Ovary (tissue), 9 donors: Measurements from ENCODE around the gene MAMDC4. TPM values are rescaled to one million over a fixed set of nuclear protein-coding genes. Genes with fewer than 3 reads are reported as not detected.
"Not testable (repeated sequence)": the region's sequence is repeated elsewhere in the genome, so short reads cannot be mapped to it uniquely, and the experiment has no call there.

Source experiments
- DNase-seq, 5 donors: peaks; one replicate each; pipeline ENCODE4 v3.0.0-alpha.2; 2019 to 2020
- H3K27ac ChIP-seq, 2 donors: fragments of 200-600 bp; one replicate each; pipeline versions ENCODE4 v1.5.1 to v1.8.0; 2019 to 2022
- H3K27me3 ChIP-seq: fragments of 200-600 bp; one replicate; pipeline ENCODE4 v1.8.0; 2022
- H3K36me3 ChIP-seq: fragments of 200-600 bp; sonication (generic); one replicate; pipeline ENCODE4 v1.5.1; 2019
- H3K4me1 ChIP-seq: one replicate; pipeline ENCODE4 v1.8.1; 2013; ENCODE audit warnings: mild to moderate bottlenecking, moderate library complexity; ENCODE audit not compliant: insufficient read depth
- H3K4me3 ChIP-seq: fragments of 200-600 bp; sonication (generic); one replicate; pipeline ENCODE4 v1.5.1; 2017
- H3K9me3 ChIP-seq, 2 donors: fragments of 200-600 bp in 1 of 2; sonication (generic) in 1 of 2; one replicate each; pipeline versions ENCODE4 v1.5.1 to v1.8.1; 2013 to 2019; ENCODE audit warnings: mild to moderate bottlenecking in 1 of 2, moderate library complexity in 1 of 2
- EP300 ChIP-seq: sonication (generic); formaldehyde crosslinking; IDR thresholded peaks from one replicate; pipeline ENCODE4 v1.6.1; 2017; ENCODE audit warnings: antibody characterized with exemption
- POLR2A ChIP-seq: fragments of 450-650 bp; IDR thresholded peaks from one replicate; pipeline ENCODE4 v1.6.1; 2017; ENCODE audit warnings: antibody characterized with exemption, mild to moderate bottlenecking, moderate library complexity
- WGBS, 3 donors: extraction: QIAGEN DNeasy Blood & Tissue Kit in 1 of 3; methylation state at CpG; one replicate each; pipeline versions ENCODE4 v1.1.5 to v1.1.7; 2013 to 2017; 5-methylcytosine and 5-hydroxymethylcytosine counted together
- intact Hi-C, 4 donors: fragments of 100-400 bp; cut with DNase I; formaldehyde crosslinking; loops; one replicate each; pipeline versions ENCODE4 v1.11.0 to v1.15.1; 2022 to 2023
- polyA plus RNA-seq, 2 donors: library from polyadenylated mRNA; stranded (reverse); fragments of 200-250 nt in 1 of 2; fragments of 350-450 nt in 1 of 2; fragmentation: Illumina TruSeq in 1 of 2; extraction: RNeasy Lipid Tissue Mini Kit (QIAGEN cat#74804) in 1 of 2; gene quantifications; one replicate each; pipeline ENCODE4 v1.2.3, GENCODE V29; 2013 to 2014
- total RNA-seq, 7 donors: library from RNA; depleted of rRNA in 2 of 7; stranded (reverse); fragments of >200 nt in 2 of 7; fragmentation: NEBNext Ultra II Directional in 3 of 7; extraction: Animal tissue kit (Norgen Biotek cat#: 25700) in 3 of 7; gene quantifications; one replicate each; pipeline versions ENCODE4 v1.1.0 to v1.2.4, GENCODE V29; 2016 to 2023
- TF ChIP-seq, protein P1 (sequence below), 3 donors: fragments of 450-650 bp in 2 of 3; fragments of 200-600 bp in 1 of 3; IDR thresholded peaks; one replicate each; pipeline versions ENCODE4 v1.5.1 to v1.8.0; 2016 to 2022; ENCODE audit warnings: antibody characterized with exemption in 3 of 3, mild to moderate bottlenecking in 1 of 3
- donor health status: DM: no; HTN: no; CAD: no; lungs with moderate emphysema.
- donor health status: DM: no; HTN: no; CAD: no.
- donor health status: Bipolar disorder and iron deficiency.
- donor health status: DM: yes; HTN: yes; CAD: no.
- donor health status: DM: no; HTN: no; CAD: no.
- donor health status: DM: yes; HTN: yes; CAD: no.

Gene MAMDC4
- total and polyA plus RNA-seq, 9 donors = 0.15 to 31.4 (median 2.5) TPM

DNA sequence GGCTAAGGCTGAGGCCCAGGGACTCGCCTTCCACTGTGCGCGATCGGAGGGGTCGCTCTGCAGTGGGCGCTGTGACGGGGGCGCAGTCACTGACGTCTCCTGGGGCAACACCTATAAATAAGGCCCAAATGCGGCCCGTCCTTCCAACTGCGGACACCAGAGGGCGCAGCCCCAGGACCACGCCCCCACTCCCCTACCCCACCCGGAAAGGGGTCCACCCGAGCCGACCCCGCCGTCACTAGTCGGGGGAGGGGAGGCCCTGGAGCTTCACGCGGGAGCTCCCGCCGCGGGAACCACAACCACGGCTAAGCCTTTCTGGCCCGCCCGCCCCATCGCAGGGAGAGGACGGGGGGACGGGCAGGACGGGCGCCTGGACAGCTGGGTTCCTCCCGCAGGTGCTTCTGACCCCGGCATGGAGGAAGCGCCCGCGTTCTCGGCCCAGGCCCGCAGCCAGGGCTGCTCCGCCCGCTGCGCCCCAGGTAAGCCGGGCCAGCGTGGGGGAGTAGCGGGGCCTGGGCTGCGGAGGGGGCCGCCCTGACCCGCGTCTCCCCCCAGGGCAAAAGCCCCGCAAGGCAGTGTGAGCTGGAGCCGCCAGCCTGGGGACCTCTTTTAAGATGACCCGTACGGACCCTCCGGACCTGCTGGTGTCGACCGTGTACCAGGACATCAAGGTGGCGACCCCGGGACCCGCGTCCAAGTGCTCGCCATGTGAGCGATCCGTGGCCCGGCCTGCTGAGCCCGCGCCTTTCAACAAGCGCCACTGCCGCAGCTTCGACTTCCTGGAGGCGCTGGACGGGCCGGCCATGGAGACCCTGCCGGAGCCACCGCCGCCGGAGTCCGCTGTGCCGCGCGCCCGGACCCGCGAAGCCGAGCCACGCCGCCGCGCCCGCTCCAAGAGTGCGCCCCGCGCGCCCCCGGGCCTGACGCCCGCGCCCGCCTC, 8.1 kb upstream of the MAMDC4 start:
- H3K9me3 ChIP-seq, H3K27ac ChIP-seq, H3K4me3 ChIP-seq, H3K36me3 ChIP-seq: not testable (repeated sequence)
- peaks cover 14% of the 10 kb centered on the region for H3K27me3 ChIP-seq
- peak in 3 of 5 donors; percentile 56 to 75 (median 70) for DNase-seq
- TF ChIP-seq, protein P1, sequence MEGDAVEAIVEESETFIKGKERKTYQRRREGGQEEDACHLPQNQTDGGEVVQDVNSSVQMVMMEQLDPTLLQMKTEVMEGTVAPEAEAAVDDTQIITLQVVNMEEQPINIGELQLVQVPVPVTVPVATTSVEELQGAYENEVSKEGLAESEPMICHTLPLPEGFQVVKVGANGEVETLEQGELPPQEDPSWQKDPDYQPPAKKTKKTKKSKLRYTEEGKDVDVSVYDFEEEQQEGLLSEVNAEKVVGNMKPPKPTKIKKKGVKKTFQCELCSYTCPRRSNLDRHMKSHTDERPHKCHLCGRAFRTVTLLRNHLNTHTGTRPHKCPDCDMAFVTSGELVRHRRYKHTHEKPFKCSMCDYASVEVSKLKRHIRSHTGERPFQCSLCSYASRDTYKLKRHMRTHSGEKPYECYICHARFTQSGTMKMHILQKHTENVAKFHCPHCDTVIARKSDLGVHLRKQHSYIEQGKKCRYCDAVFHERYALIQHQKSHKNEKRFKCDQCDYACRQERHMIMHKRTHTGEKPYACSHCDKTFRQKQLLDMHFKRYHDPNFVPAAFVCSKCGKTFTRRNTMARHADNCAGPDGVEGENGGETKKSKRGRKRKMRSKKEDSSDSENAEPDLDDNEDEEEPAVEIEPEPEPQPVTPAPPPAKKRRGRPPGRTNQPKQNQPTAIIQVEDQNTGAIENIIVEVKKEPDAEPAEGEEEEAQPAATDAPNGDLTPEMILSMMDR (IDR thresholded peaks at IDR 0.05) = peak; percentile 47 to 54 (median 53)
- peaks cover 15% of the 10 kb centered on the region for H3K4me1 ChIP-seq
- intact Hi-C loops = loop anchor here in 1 of 4 donors (10.0 kb wide), 2 partner anchors 49 to 101 kb away; partner anchors contain the start of genes C8G, CCDC183, FBXW5 and TMEM141
- 2 to 6% (median 5%) methylated on average over 52 to 99 of the region's 99 CpGs for WGBS, 3 donors

DNA sequence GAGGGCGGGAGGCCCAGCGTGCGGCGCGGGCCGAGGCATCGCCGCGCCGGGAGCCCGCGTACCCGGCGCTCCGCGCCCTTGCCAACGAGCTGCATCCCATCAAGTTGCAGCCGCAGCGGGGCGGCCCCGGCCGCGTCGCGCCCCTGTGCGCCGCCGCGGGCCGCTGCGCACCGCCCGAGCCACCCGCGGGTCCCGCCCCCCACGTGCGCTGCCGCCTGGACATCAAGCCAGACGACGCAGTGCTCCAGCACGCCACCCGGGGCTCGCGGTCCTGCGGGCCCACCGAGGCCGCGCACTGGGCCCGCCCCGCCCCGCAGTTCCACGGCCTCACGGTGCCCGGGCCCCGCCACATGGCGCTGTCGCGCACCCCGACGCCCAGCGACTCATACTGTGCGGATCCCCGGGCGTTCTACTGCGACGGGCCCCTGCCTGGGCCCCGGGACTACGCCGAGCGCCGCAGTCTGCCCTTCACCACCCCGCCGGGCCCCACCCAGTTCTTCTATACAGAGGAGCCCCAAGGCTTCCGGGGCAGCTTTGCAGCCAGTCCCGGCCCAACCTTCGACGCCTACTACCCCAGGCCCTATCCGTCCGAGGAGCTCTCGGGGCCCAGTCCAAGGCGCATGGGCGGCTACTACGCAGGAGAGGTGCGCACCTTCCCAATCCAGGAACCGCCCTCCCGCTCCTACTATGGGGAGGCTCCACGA, 7.2 kb upstream of the MAMDC4 start:
- Histone ChIP-seq H3K4me3 (no peak overlapping the region), H3K36me3 (no peaks in the 10 kb centered on the region), H3K27ac (no peak overlapping the region), H3K27me3 (peaks cover 14% of the 10 kb centered on the region), H3K9me3 (no peaks in the 10 kb centered on the region), H3K4me1 (peaks cover 17% of the 10 kb centered on the region)
- no peak for TF ChIP-seq POLR2A
- TF ChIP-seq, protein P1 (IDR thresholded peaks at IDR 0.05) = no peak
- TF ChIP-seq EP300 = no peak
- intact Hi-C loops = loop anchor here in 1 of 4 donors (5.0 to 10.0 kb wide), 3 partner anchors 50 to 187 kb away; partner anchors contain the start of genes C8G, CCDC183, FBXW5 and FUT7
- 15 to 55% (median 22%) methylated on average over 45 to 88 of the region's 88 CpGs for WGBS, 3 donors
- no peak for DNase-seq

DNA sequence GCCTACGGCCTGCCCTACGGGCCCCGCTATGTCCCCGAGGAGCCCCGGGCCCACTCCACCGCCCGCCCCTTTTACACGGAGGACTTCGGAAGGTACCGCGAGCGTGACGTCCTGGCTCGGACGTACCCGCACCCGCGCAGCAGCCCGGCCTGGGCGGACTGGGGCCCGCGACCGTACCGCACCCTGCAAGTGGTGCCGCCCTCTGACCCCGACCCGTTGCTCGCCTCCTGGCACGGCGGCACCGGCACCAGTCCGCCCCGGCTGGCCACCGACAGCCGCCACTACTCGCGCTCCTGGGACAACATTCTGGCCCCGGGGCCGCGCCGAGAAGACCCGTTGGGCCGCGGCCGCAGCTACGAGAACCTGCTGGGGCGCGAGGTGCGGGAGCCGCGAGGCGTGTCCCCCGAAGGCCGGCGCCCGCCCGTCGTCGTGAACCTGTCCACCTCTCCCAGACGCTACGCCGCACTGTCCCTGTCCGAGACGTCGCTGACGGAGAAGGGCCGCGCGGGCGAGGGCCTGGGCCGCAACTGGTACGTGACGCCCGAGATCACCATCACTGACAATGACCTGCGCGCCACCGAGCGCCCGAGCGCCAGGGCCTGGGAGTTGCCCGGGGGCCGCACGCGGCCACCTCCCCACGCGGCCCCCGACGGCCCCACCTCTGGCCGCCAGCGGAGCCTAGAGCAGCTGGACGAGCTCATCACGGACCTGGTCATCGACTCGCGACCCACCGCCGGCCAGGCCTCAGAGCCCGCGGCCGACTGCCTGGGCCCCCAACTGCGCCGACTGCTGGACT, 6.5 kb upstream of the MAMDC4 start:
- Histone ChIP-seq H3K36me3 (no peaks in the 10 kb centered on the region), H3K9me3 (no peaks in the 10 kb centered on the region), H3K4me1 (peaks cover 19% of the 10 kb centered on the region), H3K27ac (no peak overlapping the region), H3K4me3 (no peak overlapping the region), H3K27me3 (peaks cover 14% of the 10 kb centered on the region)
- intact Hi-C loops = loop anchor here in 1 of 4 donors (5.0 to 10.0 kb wide), 3 partner anchors 51 to 187 kb away; partner anchors contain the start of genes C8G, CCDC183, FBXW5 and FUT7
- WGBS, 3 donors = 28 to 44% (median 31%) methylated on average over 72 to 102 of the region's 102 CpGs
- TF ChIP-seq POLR2A (no peak), EP300 (no peak)
- TF ChIP-seq, protein P1 (IDR thresholded peaks at IDR 0.05) = no peak
- no peak for DNase-seq
